H9 (cell line): ENCODE data around the gene TRAPPC2. TPM values are rescaled to one million over a fixed set of nuclear protein-coding genes. Genes with fewer than 3 reads are reported as not detected.

Experiments
- DNase-seq: peaks from one replicate; pipeline ENCODE4 v3.0.0-alpha.2; 2017
- H2AFZ ChIP-seq: one replicate; pipeline ENCODE4 v1.6.1; 2013; ENCODE audit warnings: mild to moderate bottlenecking, low read length, control low read depth, moderate library complexity
- H2AK5ac ChIP-seq: 2 replicates; pipeline ENCODE4 v1.6.1; 2013; ENCODE audit warnings: low read length, control low read depth, mixed read lengths; ENCODE audit not compliant: insufficient read length
- H2BK120ac ChIP-seq: one replicate; pipeline ENCODE4 v1.6.1; 2013; ENCODE audit warnings: low read depth, mild to moderate bottlenecking, low read length, control low read depth, inconsistent platforms; ENCODE audit not compliant: poor library complexity, severe bottlenecking
- H2BK12ac ChIP-seq: 2 replicates; pipeline ENCODE4 v1.6.1; 2013; ENCODE audit warnings: low read length, control low read depth, mixed read lengths, low read depth; ENCODE audit not compliant: insufficient read length
- H2BK15ac ChIP-seq: 2 replicates; pipeline ENCODE4 v1.6.1; 2013; ENCODE audit warnings: low read depth, low read length, control low read depth
- H2BK20ac ChIP-seq: one replicate; pipeline ENCODE4 v1.6.1; 2013; ENCODE audit warnings: low read depth, mild to moderate bottlenecking, low read length, control low read depth, inconsistent platforms; ENCODE audit not compliant: poor library complexity, severe bottlenecking
- H2BK5ac ChIP-seq: 2 replicates; pipeline ENCODE4 v1.6.1; 2013; ENCODE audit warnings: low read length, control low read depth, mixed read lengths; ENCODE audit not compliant: insufficient read length
- H3K14ac ChIP-seq: 2 replicates; pipeline ENCODE4 v1.6.1; 2013; ENCODE audit warnings: low read length, control low read depth; ENCODE audit not compliant: insufficient read depth
- H3K18ac ChIP-seq: 2 replicates; pipeline ENCODE4 v1.6.1; 2013; ENCODE audit warnings: low read depth, mild to moderate bottlenecking, mixed read lengths, low read length, control low read depth; ENCODE audit not compliant: insufficient read length
- H3K23ac ChIP-seq: 2 replicates; pipeline ENCODE4 v1.6.1; 2013; ENCODE audit warnings: low read length, control low read depth, mixed read lengths, low read depth; ENCODE audit not compliant: insufficient read length
- H3K23me2 ChIP-seq: 2 replicates; pipeline ENCODE4 v1.6.1; 2013; ENCODE audit warnings: low read depth, mild to moderate bottlenecking, mixed read lengths, low read length, control low read depth; ENCODE audit not compliant: insufficient read length, poor library complexity, severe bottlenecking
- H3K27ac ChIP-seq: 2 replicates; pipeline ENCODE4 v1.5.1; 2013; ENCODE audit warnings: low read length, control low read depth, mixed read lengths, low read depth; ENCODE audit not compliant: insufficient read length
- H3K27me3 ChIP-seq: 2 replicates; pipeline ENCODE4 v1.6.1; 2013; ENCODE audit warnings: low read length, control low read depth, inconsistent platforms; ENCODE audit not compliant: insufficient read depth
- H3K4ac ChIP-seq: 2 replicates; pipeline ENCODE4 v1.6.1; 2013; ENCODE audit warnings: low read depth, mild to moderate bottlenecking, control low read depth, inconsistent platforms, low read length, moderate library complexity
- H3K4me1 ChIP-seq: 2 replicates; pipeline ENCODE4 v1.6.1; 2013; ENCODE audit warnings: low read length, control low read depth, inconsistent platforms; ENCODE audit not compliant: insufficient read depth
- H3K4me2 ChIP-seq: 2 replicates; pipeline ENCODE4 v1.6.1; 2013; ENCODE audit warnings: low read length, control low read depth, mixed read lengths; ENCODE audit not compliant: insufficient read length, insufficient read depth
- H3K56ac ChIP-seq: 2 replicates; pipeline ENCODE4 v1.6.1; 2013; ENCODE audit warnings: low read depth, mild to moderate bottlenecking, mixed read lengths, low read length, control low read depth; ENCODE audit not compliant: insufficient read length
- H3K79me1 ChIP-seq: 2 replicates; pipeline ENCODE4 v1.6.1; 2013; ENCODE audit warnings: low read depth, mild to moderate bottlenecking, moderate library complexity, low read length, control low read depth, inconsistent platforms; ENCODE audit not compliant: insufficient read depth, poor library complexity, severe bottlenecking
- H3K79me2 ChIP-seq: 2 replicates; pipeline ENCODE4 v1.6.1; 2013; ENCODE audit warnings: low read length, control low read depth, inconsistent platforms; ENCODE audit not compliant: insufficient read depth
- H3K9ac ChIP-seq: 2 replicates; pipeline ENCODE4 v1.6.1; 2013; ENCODE audit warnings: low read length, control low read depth, mixed read lengths; ENCODE audit not compliant: insufficient read length; ENCODE audit errors: extremely low read depth
- H3K9me3 ChIP-seq: one replicate; pipeline ENCODE4 v1.6.1; 2013; ENCODE audit warnings: low read depth, low read length, inconsistent platforms; ENCODE audit not compliant: control insufficient read depth
- H3T11ph ChIP-seq: one replicate; pipeline ENCODE4 v1.6.1; 2013; ENCODE audit warnings: mild to moderate bottlenecking, low read length, control low read depth, inconsistent platforms
- H4K20me1 ChIP-seq: one replicate; pipeline ENCODE4 v1.6.1; 2013; ENCODE audit not compliant: control insufficient read depth, insufficient read length, insufficient read depth
- H4K5ac ChIP-seq: 2 replicates; pipeline ENCODE4 v1.6.1; 2013; ENCODE audit warnings: low read depth, mild to moderate bottlenecking, mixed read lengths, low read length, control low read depth; ENCODE audit not compliant: insufficient read length
- H4K8ac ChIP-seq: replicated peaks from 2 replicates; pipeline ENCODE4 v1.6.1; 2013; ENCODE audit warnings: low read length, control low read depth, mixed read lengths, low read depth; ENCODE audit not compliant: insufficient read length
- H4K91ac ChIP-seq: 2 replicates; pipeline ENCODE4 v1.6.1; 2013; ENCODE audit warnings: low read depth, mild to moderate bottlenecking, moderate library complexity, mixed read lengths, low read length, control low read depth; ENCODE audit not compliant: insufficient read length
- H3K27ac Mint-ChIP-seq, 3 experiments: 2 replicates in 2 of 3; 3 replicates in 1 of 3; pipeline ENCODE4 v1.8.0; 2020 to 2021; ENCODE audit warnings: mixed read lengths in 3 of 3, mild to moderate bottlenecking in 1 of 3, moderate library complexity in 1 of 3
- H3K27me3 Mint-ChIP-seq: 2 replicates; pipeline ENCODE4 v1.8.0; 2021; ENCODE audit warnings: low read depth, mild to moderate bottlenecking, moderate library complexity, mixed read lengths
- H3K36me3 Mint-ChIP-seq, 3 experiments: 2 replicates in 2 of 3; 3 replicates in 1 of 3; pipeline ENCODE4 v1.8.0; 2020 to 2021; ENCODE audit warnings: low read depth in 3 of 3, mixed read lengths in 3 of 3; ENCODE audit not compliant: insufficient read depth in 1 of 3
- H3K4me1 Mint-ChIP-seq, 2 experiments: 2 replicates each; pipeline ENCODE4 v1.8.0; 2020; ENCODE audit warnings: mixed read lengths in 2 of 2
- H3K4me3 Mint-ChIP-seq, 2 experiments: 2 replicates in 1 of 2; 3 replicates in 1 of 2; pipeline ENCODE4 v1.8.0; 2020 to 2021; ENCODE audit warnings: mild to moderate bottlenecking in 2 of 2, mixed read lengths in 2 of 2, moderate library complexity in 1 of 2
- H3K9me3 Mint-ChIP-seq, 2 experiments: 2 replicates in 1 of 2; 3 replicates in 1 of 2; pipeline ENCODE4 v1.8.0; 2020; ENCODE audit warnings: mild to moderate bottlenecking in 2 of 2, mixed read lengths in 2 of 2, moderate library complexity in 1 of 2
- WGBS: extraction: QIAGEN DNeasy Blood & Tissue Kit; methylation state at CpG from one replicate; pipeline ENCODE4 v1.1.7; 2013; ENCODE audit warnings: missing lambda C conversion rate, low lambda C conversion rate, mixed read lengths; ENCODE audit not compliant: insufficient read length; ENCODE audit errors: extremely low coverage; 5-methylcytosine and 5-hydroxymethylcytosine counted together
- total RNA-seq: library from RNA; stranded (reverse); gene quantifications from 2 replicates; pipeline ENCODE4 v1.2.1, GENCODE V29; 2021
- TF ChIP-seq, protein P1 (sequence below): fragments of 200-600 bp; sonication (generic); conservative IDR thresholded peaks from 3 replicates; pipeline ENCODE4 v1.8.0; 2021; ENCODE audit warnings: antibody characterized with exemption, mild to moderate bottlenecking

The TRAPPC2 gene
- total RNA-seq, 1 experiment from 2014 or later, result 13.3 TPM

- H4K8ac ChIP-seq, result no peak overlapping the region
- no peak overlapping the region for H2AFZ ChIP-seq
- H3K18ac ChIP-seq, result no peak overlapping the region
- no peaks in the 10 kb centered on the region for H3K4me1 ChIP-seq
- DNase-seq, result no peak
- H3K79me2 ChIP-seq, result no peaks in the 10 kb centered on the region
- no peaks in the 10 kb centered on the region for H3K23me2 ChIP-seq
- no peak overlapping the region for H3K4ac ChIP-seq
- no peak overlapping the region for H4K5ac ChIP-seq
- Mint-ChIP-seq H3K4me3 (no peak overlapping the region), H3K9me3 (peaks cover 26 to 39% of the 10 kb centered on the region in 2 experiments), H3K4me1 (peaks cover 11 to 13% of the 10 kb centered on the region in 2 experiments), H3K27ac (peak overlapping the region in 1 of 3 experiments; percentile 46; a peak in 1 of 7 replicates), H3K36me3 (peaks cover 38 to 68% (median 44%) of the 10 kb centered on the region in 3 experiments), H3K27me3 (no peaks in the 10 kb centered on the region)
- H2AK5ac ChIP-seq, result no peak overlapping the region
- no peak overlapping the region for H2BK12ac ChIP-seq
- no peak overlapping the region for H2BK120ac ChIP-seq
- TF ChIP-seq, protein P1, sequence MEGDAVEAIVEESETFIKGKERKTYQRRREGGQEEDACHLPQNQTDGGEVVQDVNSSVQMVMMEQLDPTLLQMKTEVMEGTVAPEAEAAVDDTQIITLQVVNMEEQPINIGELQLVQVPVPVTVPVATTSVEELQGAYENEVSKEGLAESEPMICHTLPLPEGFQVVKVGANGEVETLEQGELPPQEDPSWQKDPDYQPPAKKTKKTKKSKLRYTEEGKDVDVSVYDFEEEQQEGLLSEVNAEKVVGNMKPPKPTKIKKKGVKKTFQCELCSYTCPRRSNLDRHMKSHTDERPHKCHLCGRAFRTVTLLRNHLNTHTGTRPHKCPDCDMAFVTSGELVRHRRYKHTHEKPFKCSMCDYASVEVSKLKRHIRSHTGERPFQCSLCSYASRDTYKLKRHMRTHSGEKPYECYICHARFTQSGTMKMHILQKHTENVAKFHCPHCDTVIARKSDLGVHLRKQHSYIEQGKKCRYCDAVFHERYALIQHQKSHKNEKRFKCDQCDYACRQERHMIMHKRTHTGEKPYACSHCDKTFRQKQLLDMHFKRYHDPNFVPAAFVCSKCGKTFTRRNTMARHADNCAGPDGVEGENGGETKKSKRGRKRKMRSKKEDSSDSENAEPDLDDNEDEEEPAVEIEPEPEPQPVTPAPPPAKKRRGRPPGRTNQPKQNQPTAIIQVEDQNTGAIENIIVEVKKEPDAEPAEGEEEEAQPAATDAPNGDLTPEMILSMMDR, result peak; percentile 24; the same call in 1 of the 3 replicates
- no peak overlapping the region for H3K23ac ChIP-seq
- no peak overlapping the region for H2BK20ac ChIP-seq
- no peak overlapping the region for H3K4me2 ChIP-seq
- no CpG with 5 or more reads among the region's 2 CpGs for WGBS
- H4K20me1 ChIP-seq, result no peaks in the 10 kb centered on the region
- no peak overlapping the region for H3K14ac ChIP-seq
- H4K91ac ChIP-seq, result no peak overlapping the region
- H3K79me1 ChIP-seq, result no peaks in the 10 kb centered on the region
- no peak overlapping the region for H3T11ph ChIP-seq
- no peaks in the 10 kb centered on the region for H3K27me3 ChIP-seq
- H3K27ac ChIP-seq, result no peak overlapping the region
- no peak overlapping the region for H2BK5ac ChIP-seq
- no peak overlapping the region for H3K56ac ChIP-seq
- no peaks in the 10 kb centered on the region for H3K9me3 ChIP-seq
- no peak overlapping the region for H2BK15ac ChIP-seq
- no peak overlapping the region for H3K9ac ChIP-seq
Observed at GRCh38 chrX:13778916-13779315, 44.5 kb upstream of the TRAPPC2 start.
